Stimulated activated CD4-positive, alpha-beta T cell treated with anti-CD3 and anti-CD28 coated beads, TNF-alpha, amount 100 ng/mL, for 24 hours (primary cell): ENCODE results near the gene AMOTL1.

ENCODE experiments used
- DNase-seq, 3 experiments: peaks; one replicate each; pipeline ENCODE4 v3.0.0-alpha.2; 2020; ENCODE audit warnings: low read depth in 3 of 3

AMOTL1 gene

GRCh38 chr11:94768602-94769541, 716 bp downstream of the AMOTL1 start:
- peak in 1 of 3 experiments; percentile 16 for DNase-seq

GRCh38 chr11:94769880-94770279, 1.7 kb downstream of the AMOTL1 start:
- no peak for DNase-seq

- DNase-seq, result no peak
These were observed 2.5 kb downstream of the AMOTL1 start for GRCh38 chr11:94770563-94771120.

GRCh38 chr11:94771390-94771789, 3.2 kb downstream of the AMOTL1 start:
- no peak for DNase-seq

GRCh38 chr11:94771951-94772350, 3.8 kb downstream of the AMOTL1 start:
- no peak for DNase-seq

GRCh38 chr11:94773842-94774241, 5.7 kb downstream of the AMOTL1 start:
- no peak for DNase-seq

GRCh38 chr11:94774345-94774744, 6.2 kb downstream of the AMOTL1 start:
- no peak for DNase-seq

- no peak for DNase-seq
These were observed 7.6 kb downstream of the AMOTL1 start for GRCh38 chr11:94775567-94776327.

GRCh38 chr11:94776351-94777321, 8.5 kb downstream of the AMOTL1 start:
- no peak for DNase-seq

- DNase-seq, result no peak
These were observed 12.3 kb downstream of the AMOTL1 start for GRCh38 chr11:94780432-94780831.

- no peak for DNase-seq
These were observed 13.7 kb downstream of the AMOTL1 start for GRCh38 chr11:94781837-94782236.

- no peak for DNase-seq
These were observed 14.3 kb downstream of the AMOTL1 start for GRCh38 chr11:94782446-94782845.

- no peak for DNase-seq
These were observed 16.7 kb downstream of the AMOTL1 start for GRCh38 chr11:94784884-94785283.

- DNase-seq, result no peak
These were observed 17.4 kb downstream of the AMOTL1 start for GRCh38 chr11:94785509-94785908.

GRCh38 chr11:94786264-94787126, 18.3 kb downstream of the AMOTL1 start:
- no peak for DNase-seq

- no peak for DNase-seq
These were observed 19.6 kb downstream of the AMOTL1 start for GRCh38 chr11:94787801-94788200.

- DNase-seq, result no peak
These were observed 20.2 kb downstream of the AMOTL1 start for GRCh38 chr11:94788396-94788795.

- DNase-seq, result no peak
These were observed 22.0 kb downstream of the AMOTL1 start for GRCh38 chr11:94790197-94790596.

GRCh38 chr11:94790661-94791180, 22.6 kb downstream of the AMOTL1 start:
- DNase-seq, result no peak
